Thymus (tissue), 11 donors: ENCODE results near the gene SARNP. TPM values are rescaled to one million over a fixed set of nuclear protein-coding genes. Genes with fewer than 3 reads are reported as not detected.
A peak's percentile ranks its signal among the peaks of the same experiment; 100 is the strongest.

Source experiments
- DNase-seq, 9 donors: peaks; one replicate each; pipeline ENCODE4 v3.0.0-alpha.2; 2013; ENCODE audit warnings: low spot score in 9 of 9, low read depth in 6 of 9, missing footprints in 1 of 9
- H3K27ac ChIP-seq, 2 donors: one replicate each; pipeline ENCODE4 v1.5.1; 2013; ENCODE audit warnings: control low read depth in 1 of 2, low read depth in 1 of 2, low read length in 1 of 2, mild to moderate bottlenecking in 1 of 2, moderate library complexity in 1 of 2
- H3K27me3 ChIP-seq, 2 donors: one replicate each; pipeline ENCODE4 v1.5.1; 2013; ENCODE audit warnings: low read length in 1 of 2; ENCODE audit not compliant: control insufficient read depth in 2 of 2, insufficient read depth in 1 of 2
- H3K36me3 ChIP-seq, 2 donors: one replicate each; pipeline ENCODE4 v1.5.1; 2013; ENCODE audit warnings: low read length in 1 of 2, mild to moderate bottlenecking in 1 of 2, moderate library complexity in 1 of 2; ENCODE audit not compliant: control insufficient read depth in 2 of 2, insufficient read depth in 2 of 2
- H3K4me1 ChIP-seq, 2 donors: one replicate each; pipeline ENCODE4 v1.5.1; 2013; ENCODE audit warnings: low read length in 2 of 2; ENCODE audit not compliant: control insufficient read depth in 2 of 2, insufficient read depth in 2 of 2
- H3K4me3 ChIP-seq, 2 donors: one replicate each; pipeline ENCODE4 v1.5.1; 2013; ENCODE audit warnings: low read length in 2 of 2, control low read depth in 1 of 2, mild to moderate bottlenecking in 1 of 2
- H3K9me3 ChIP-seq, 2 donors: one replicate each; pipeline ENCODE4 v1.5.1; 2013; ENCODE audit warnings: low read length in 1 of 2, mild to moderate bottlenecking in 1 of 2; ENCODE audit not compliant: control insufficient read depth in 2 of 2, insufficient read depth in 1 of 2
- WGBS: extraction: QIAGEN DNeasy Blood & Tissue Kit; methylation state at CpG from one replicate; pipeline ENCODE4 v1.1.7; 2013; 5-methylcytosine and 5-hydroxymethylcytosine counted together
- polyA plus RNA-seq: library from polyadenylated mRNA; stranded (reverse); fragments of 200-250 nt; gene quantifications from one replicate; pipeline ENCODE4 v1.2.3, GENCODE V29; 2013
- total RNA-seq: library from RNA; stranded (reverse); fragments of 120-200 nt; gene quantifications from one replicate; pipeline ENCODE4 v1.2.4, GENCODE V29; 2013
- donor health status: healthy.

SARNP gene
- total and polyA plus RNA-seq, 2 donors = 112 to 141 TPM

GRCh38 chr12:55818140-55818728 lies 710 bp upstream of the SARNP start:
- Histone ChIP-seq H3K36me3 (peaks cover 43 to 63% of the 10 kb centered on the region in 2 donors), H3K4me1 (peaks cover 12 to 19% of the 10 kb centered on the region in 2 donors)

GRCh38 chr12:55816881-55817344 lies 611 bp downstream of the SARNP start:
- under 1% methylated on average over 14 of the region's 14 CpGs for WGBS
- DNase-seq = peak in 6 of 9 donors; percentile 15 to 60 (median 28)
- H3K27me3 ChIP-seq = no peaks in the 10 kb centered on the region
- H3K27ac ChIP-seq = peak overlapping the region; percentile 75 to 86
- H3K4me1 ChIP-seq = peaks cover 12 to 19% of the 10 kb centered on the region in 2 donors
- no peaks in the 10 kb centered on the region for H3K9me3 ChIP-seq
- H3K4me3 ChIP-seq = peak overlapping the region; percentile 86 to 98
- peaks cover 30 to 53% of the 10 kb centered on the region in 2 donors for H3K36me3 ChIP-seq

More at GRCh38 chr12:55818140-55818728, 710 bp upstream of the SARNP start:
- WGBS = 6% methylated on average over 17 of the region's 17 CpGs
- Histone ChIP-seq H3K27ac (peak overlapping the region; percentile 74 to 82), H3K4me3 (peak overlapping the region; percentile 83 to 88), H3K27me3 (no peaks in the 10 kb centered on the region), H3K9me3 (no peaks in the 10 kb centered on the region)
- no peak for DNase-seq

- Histone ChIP-seq H3K27me3 (no peaks in the 10 kb centered on the region), H3K36me3 (peaks cover 19 to 48% of the 10 kb centered on the region in 2 donors), H3K4me3 (no peak overlapping the region), H3K4me1 (peaks cover 12 to 19% of the 10 kb centered on the region in 2 donors), H3K27ac (no peak overlapping the region), H3K9me3 (no peaks in the 10 kb centered on the region)
- no peak for DNase-seq
- WGBS = 94% methylated on average over 12 of the region's 12 CpGs
Observed at GRCh38 chr12:55815473-55815872, 2.1 kb downstream of the SARNP start.

- DNase-seq = no peak
- Histone ChIP-seq H3K27ac (no peak overlapping the region), H3K27me3 (no peaks in the 10 kb centered on the region), H3K36me3 (peaks cover 11 to 43% of the 10 kb centered on the region in 2 donors), H3K9me3 (no peaks in the 10 kb centered on the region), H3K4me3 (no peak overlapping the region), H3K4me1 (peaks cover 12 to 18% of the 10 kb centered on the region in 2 donors)
Observed at GRCh38 chr12:55814257-55814656, 3.3 kb downstream of the SARNP start.

GRCh38 chr12:55812088-55812487 lies 5.4 kb downstream of the SARNP start:
- Histone ChIP-seq H3K27me3 (no peaks in the 10 kb centered on the region), H3K9me3 (no peaks in the 10 kb centered on the region), H3K4me3 (no peak overlapping the region), H3K4me1 (peaks cover 4 to 7% of the 10 kb centered on the region in 2 donors), H3K27ac (no peak overlapping the region), H3K36me3 (peaks cover 16 to 55% of the 10 kb centered on the region in 2 donors)
- DNase-seq = no peak
- WGBS = 98% methylated on average over 1 of the region's 1 CpG

GRCh38 chr12:55809274-55809673 lies 8.2 kb downstream of the SARNP start:
- no peak for DNase-seq
- no peak overlapping the region for H3K4me3 ChIP-seq
- WGBS = 97% methylated on average over 5 of the region's 5 CpGs
- no peaks in the 10 kb centered on the region for H3K9me3 ChIP-seq
- peaks cover 15 to 59% of the 10 kb centered on the region in 2 donors for H3K36me3 ChIP-seq
- no peak overlapping the region for H3K27ac ChIP-seq
- H3K27me3 ChIP-seq = no peaks in the 10 kb centered on the region
- H3K4me1 ChIP-seq = no peaks in the 10 kb centered on the region

- Histone ChIP-seq H3K9me3 (no peaks in the 10 kb centered on the region), H3K36me3 (peaks cover 20 to 62% of the 10 kb centered on the region in 2 donors), H3K27ac (no peak overlapping the region), H3K27me3 (no peaks in the 10 kb centered on the region), H3K4me3 (no peak overlapping the region), H3K4me1 (no peaks in the 10 kb centered on the region)
- 97% methylated on average over 8 of the region's 8 CpGs for WGBS
- no peak for DNase-seq
Observed at GRCh38 chr12:55806982-55807381, 10.5 kb downstream of the SARNP start.

- Histone ChIP-seq H3K9me3 (no peaks in the 10 kb centered on the region), H3K27ac (no peak overlapping the region), H3K4me1 (no peaks in the 10 kb centered on the region), H3K27me3 (no peaks in the 10 kb centered on the region), H3K36me3 (peaks cover 30 to 91% of the 10 kb centered on the region in 2 donors), H3K4me3 (no peak overlapping the region)
- 95% methylated on average over 4 of the region's 4 CpGs for WGBS
- DNase-seq = no peak
Observed at GRCh38 chr12:55797550-55797949, 20.0 kb downstream of the SARNP start.

- Histone ChIP-seq H3K27me3 (no peaks in the 10 kb centered on the region), H3K4me3 (no peak overlapping the region), H3K4me1 (no peaks in the 10 kb centered on the region), H3K36me3 (peaks cover 33 to 88% of the 10 kb centered on the region in 2 donors), H3K9me3 (no peaks in the 10 kb centered on the region), H3K27ac (no peak overlapping the region)
- WGBS = 85% methylated on average over 5 of the region's 5 CpGs
- peak in 7 of 9 donors; percentile 11 to 58 (median 26) for DNase-seq
Observed at GRCh38 chr12:55797068-55797467, 20.5 kb downstream of the SARNP start.
